ENCODE measurements around the gene RAD50. TPM values are rescaled to one million over a fixed set of nuclear protein-coding genes. Genes with fewer than 3 reads are reported as not detected.
"Not testable (repeated sequence)": the region's sequence is repeated elsewhere in the genome, so short reads cannot be mapped to it uniquely, and the experiment has no call there.

Gene RAD50
- total RNA-seq, 2 experiments from 2014 or later = 39.1 to 42.4 TPM

DNA sequence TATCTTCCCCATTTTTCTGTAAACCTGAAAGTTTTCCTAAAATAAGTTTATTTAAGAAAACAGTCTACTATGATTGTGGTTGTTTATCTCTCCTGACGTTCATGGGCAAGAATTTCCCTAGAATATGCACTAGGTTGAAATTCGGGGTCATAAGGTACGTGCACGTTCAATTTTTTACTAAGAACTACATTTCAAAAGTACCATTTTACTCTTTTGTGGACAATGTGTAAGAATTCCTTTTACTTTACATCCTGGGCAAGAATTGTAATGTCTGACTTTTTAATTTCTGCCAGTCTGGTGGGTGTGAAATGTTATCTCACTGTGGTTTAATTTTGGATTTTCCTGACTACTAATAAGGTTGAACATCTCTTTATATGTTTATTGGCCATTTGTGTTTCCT lies 25.8 kb upstream of the RAD50 start:
- no peak overlapping the region for H3K4me3 Mint-ChIP-seq

DNA sequence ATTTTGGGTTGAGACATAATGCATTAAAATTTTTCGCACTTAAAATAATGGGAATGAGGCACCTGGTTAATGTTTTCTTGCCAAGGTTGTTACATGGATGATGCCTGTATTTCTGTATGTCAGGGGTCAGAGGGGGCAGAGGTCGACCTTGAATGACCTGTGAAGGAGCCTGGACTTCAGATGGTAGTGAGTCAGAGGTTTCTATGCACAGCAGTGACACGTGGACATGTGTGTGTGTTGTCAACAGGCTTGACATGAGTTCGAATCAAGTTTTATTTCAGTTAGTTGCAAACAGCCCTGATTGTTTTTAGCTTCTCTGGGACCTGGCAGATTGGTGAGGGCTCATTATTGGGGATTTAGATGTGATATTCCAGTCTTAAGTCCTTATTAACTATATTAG lies 17.1 kb upstream of the RAD50 start:
- intact Hi-C loops (cut with micrococcal nuclease) = no loop called here
- Mint-ChIP-seq H3K36me3 (ENCODE audit: low read depth) (no peaks in the 10 kb centered on the region), H3K4me3 (no peak overlapping the region), H3K4me1 (ENCODE audit: low read depth) (peaks cover 5% of the 10 kb centered on the region), H3K9me3 (no peaks in the 10 kb centered on the region), H3K27me3 (ENCODE audit: low read depth) (peaks cover 11% of the 10 kb centered on the region), H3K27ac (no peak overlapping the region)
- CTCF ChIA-PET = interaction anchor here (1.2 kb wide), 1 partner anchor 13 kb away, joined by 3 read pairs; no protein-coding TSS in a partner anchor
- no peak for DNase-seq

More for the DNA sequence above, 25.8 kb upstream of the RAD50 start:
- Mint-ChIP-seq H3K9me3 (no peaks in the 10 kb centered on the region), H3K36me3 (ENCODE audit: low read depth) (no peaks in the 10 kb centered on the region), H3K4me1 (ENCODE audit: low read depth) (peaks cover 11% of the 10 kb centered on the region), H3K27ac (no peak overlapping the region), H3K27me3 (ENCODE audit: low read depth) (peaks cover 15% of the 10 kb centered on the region)
- intact Hi-C loops (cut with micrococcal nuclease) = no loop called here
- CTCF ChIA-PET = interaction anchor here (0.6 to 3.1 kb wide), 2 partner anchors 184 to 289 kb away, joined by 3 to 11 read pairs; no protein-coding TSS in a partner anchor
- DNase-seq = no peak

GRCh38 chr5:132540149-132540548 lies 16.6 kb upstream of the RAD50 start:
- CTCF ChIA-PET = interaction anchor here (1.2 kb wide), 1 partner anchor 14 kb away, joined by 3 read pairs; no protein-coding TSS in a partner anchor
- H3K36me3 Mint-ChIP-seq (ENCODE audit: low read depth) = no peaks in the 10 kb centered on the region
- peaks cover 7% of the 10 kb centered on the region for H3K27me3 Mint-ChIP-seq (ENCODE audit: low read depth)
- no peaks in the 10 kb centered on the region for H3K9me3 Mint-ChIP-seq
- peaks cover 5% of the 10 kb centered on the region for H3K4me1 Mint-ChIP-seq (ENCODE audit: low read depth)
- intact Hi-C loops (cut with micrococcal nuclease) = no loop called here
- H3K4me3 Mint-ChIP-seq = no peak overlapping the region
- DNase-seq = no peak
- no peak overlapping the region for H3K27ac Mint-ChIP-seq

DNA sequence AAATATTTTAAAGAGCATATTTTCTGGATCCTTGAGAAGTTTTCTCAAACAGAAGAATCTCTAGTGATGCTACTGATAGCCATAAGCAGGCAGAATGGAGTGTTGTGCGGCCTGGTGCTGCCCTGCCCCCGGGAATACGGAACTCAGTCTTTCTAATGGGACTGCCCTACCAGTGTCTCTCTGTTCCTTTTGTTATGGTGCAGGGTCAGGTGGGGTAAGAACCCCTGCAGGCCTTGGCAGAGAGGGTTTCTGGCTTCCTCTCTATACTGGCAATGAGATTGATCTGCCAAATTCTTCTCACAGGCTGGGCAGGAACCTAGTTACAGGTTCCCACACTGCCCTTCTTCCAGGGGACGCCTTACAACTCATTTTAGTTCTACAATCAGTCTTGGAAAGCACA lies 16.0 kb upstream of the RAD50 start:
- DNase-seq = no peak
- Mint-ChIP-seq H3K27me3 (ENCODE audit: low read depth) (peaks cover 2% of the 10 kb centered on the region), H3K4me3 (no peak overlapping the region), H3K4me1 (ENCODE audit: low read depth) (peaks cover 5% of the 10 kb centered on the region), H3K36me3 (ENCODE audit: low read depth) (no peaks in the 10 kb centered on the region), H3K27ac (no peak overlapping the region), H3K9me3 (no peaks in the 10 kb centered on the region)
- intact Hi-C loops (cut with micrococcal nuclease) = no loop called here
- CTCF ChIA-PET = interaction anchor here (1.2 kb wide), 1 partner anchor 14 kb away, joined by 3 read pairs; no protein-coding TSS in a partner anchor

DNA sequence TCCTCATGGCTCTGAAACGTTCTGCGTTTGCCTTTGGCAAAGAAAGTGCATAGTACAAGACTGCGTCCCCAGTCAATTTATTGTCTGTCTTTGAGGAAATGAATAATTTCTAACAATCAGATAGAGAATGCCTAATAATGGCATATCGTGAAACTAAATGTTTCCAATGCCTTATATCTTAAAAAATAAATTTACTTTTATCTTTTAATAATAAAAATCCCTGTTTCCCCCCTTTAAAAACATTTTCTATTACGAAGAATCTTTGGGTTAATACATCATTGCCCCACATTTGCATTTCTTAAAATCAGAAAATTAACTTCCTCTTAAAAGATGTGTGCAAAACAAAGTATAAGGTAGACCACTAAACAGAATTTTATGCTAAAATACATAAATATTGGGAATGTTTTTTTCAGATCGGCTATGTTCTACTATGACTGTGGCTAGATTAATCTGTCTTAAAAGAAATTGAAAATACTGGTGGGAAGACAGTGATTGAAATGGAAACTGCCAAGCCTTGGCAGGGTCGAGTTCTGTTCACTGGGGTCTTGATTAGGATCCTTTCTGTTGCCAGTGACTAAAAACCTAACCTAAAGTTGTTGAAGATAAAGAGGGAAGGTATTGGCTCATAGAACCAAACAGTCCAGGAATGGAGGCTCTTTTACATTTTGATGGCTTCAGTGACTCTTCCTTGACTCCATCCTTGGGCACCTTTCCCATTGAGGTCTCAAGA lies 13.1 kb upstream of the RAD50 start, which contains the start of gene IL5:
Gene IL5 (minus strand): TSS at position 51 of the 730 bp plus-strand sequence. CDS start 44 bp downstream, at position 7.
- intact Hi-C loops (cut with micrococcal nuclease) = no loop called here
- H3K4me3 Mint-ChIP-seq = no peak within 1 kb of the TSS
- no peak within 1 kb of the TSS for H3K27ac Mint-ChIP-seq

GRCh38 chr5:132546108-132546507 lies 10.7 kb upstream of the RAD50 start:
- intact Hi-C loops (cut with micrococcal nuclease) = no loop called here
- H3K27ac Mint-ChIP-seq = no peak overlapping the region
- H3K36me3 Mint-ChIP-seq (ENCODE audit: low read depth) = no peaks in the 10 kb centered on the region
- CTCF ChIA-PET = interaction anchor here (0.7 to 3.7 kb wide), 3 partner anchors 20 to 101 kb away, joined by 3 to 16 read pairs (median 3); no protein-coding TSS in a partner anchor
- H3K4me1 Mint-ChIP-seq (ENCODE audit: low read depth) = peaks cover 9% of the 10 kb centered on the region
- H3K4me3 Mint-ChIP-seq = no peak overlapping the region
- H3K27me3 Mint-ChIP-seq (ENCODE audit: low read depth) = no peaks in the 10 kb centered on the region
- H3K9me3 Mint-ChIP-seq = no peaks in the 10 kb centered on the region
- peak; percentile 70 for DNase-seq

More for the DNA sequence above, 13.1 kb upstream of the RAD50 start, which contains the start of gene IL5:
- Mint-ChIP-seq H3K9me3 (no peaks in the 10 kb centered on the region), H3K4me1 (ENCODE audit: low read depth) (peaks cover 9% of the 10 kb centered on the region), H3K36me3 (ENCODE audit: low read depth) (no peaks in the 10 kb centered on the region), H3K27me3 (ENCODE audit: low read depth) (no peaks in the 10 kb centered on the region)
- CTCF ChIA-PET = interaction anchor here (3.7 kb wide), 1 partner anchor 17 kb away, joined by 16 read pairs; no protein-coding TSS in a partner anchor
- no peak for DNase-seq

GRCh38 chr5:132547269-132547668 lies 9.5 kb upstream of the RAD50 start:
- CTCF ChIA-PET = interaction anchor here (3.7 kb wide), 1 partner anchor 21 kb away, joined by 16 read pairs; no protein-coding TSS in a partner anchor
- no peaks in the 10 kb centered on the region for H3K36me3 Mint-ChIP-seq (ENCODE audit: low read depth)
- H3K27ac Mint-ChIP-seq = no peak overlapping the region
- no peak for DNase-seq
- H3K9me3 Mint-ChIP-seq = no peaks in the 10 kb centered on the region
- H3K4me3 Mint-ChIP-seq = no peak overlapping the region
- no peaks in the 10 kb centered on the region for H3K27me3 Mint-ChIP-seq (ENCODE audit: low read depth)
- intact Hi-C loops (cut with micrococcal nuclease) = no loop called here
- peaks cover 9% of the 10 kb centered on the region for H3K4me1 Mint-ChIP-seq (ENCODE audit: low read depth)

- H3K4me3 Mint-ChIP-seq; CTCF ChIA-PET; DNase-seq; H3K4me1 Mint-ChIP-seq (ENCODE audit: low read depth); H3K27me3 Mint-ChIP-seq (ENCODE audit: low read depth); H3K27ac Mint-ChIP-seq; H3K9me3 Mint-ChIP-seq; H3K36me3 Mint-ChIP-seq (ENCODE audit: low read depth); intact Hi-C loops (cut with micrococcal nuclease): not testable (repeated sequence)
Observed at GRCh38 chr5:132548834-132549233, 7.9 kb upstream of the RAD50 start.

GRCh38 chr5:132549576-132549975 lies 7.2 kb upstream of the RAD50 start:
- CTCF ChIA-PET = no interaction called here
- no peak overlapping the region for H3K27ac Mint-ChIP-seq
- intact Hi-C loops (cut with micrococcal nuclease) = no loop called here
- H3K4me3 Mint-ChIP-seq = no peak overlapping the region
- no peaks in the 10 kb centered on the region for H3K36me3 Mint-ChIP-seq (ENCODE audit: low read depth)
- no peaks in the 10 kb centered on the region for H3K27me3 Mint-ChIP-seq (ENCODE audit: low read depth)
- no peak for DNase-seq
- no peaks in the 10 kb centered on the region for H3K9me3 Mint-ChIP-seq
- H3K4me1 Mint-ChIP-seq (ENCODE audit: low read depth) = peaks cover 4% of the 10 kb centered on the region

DNA sequence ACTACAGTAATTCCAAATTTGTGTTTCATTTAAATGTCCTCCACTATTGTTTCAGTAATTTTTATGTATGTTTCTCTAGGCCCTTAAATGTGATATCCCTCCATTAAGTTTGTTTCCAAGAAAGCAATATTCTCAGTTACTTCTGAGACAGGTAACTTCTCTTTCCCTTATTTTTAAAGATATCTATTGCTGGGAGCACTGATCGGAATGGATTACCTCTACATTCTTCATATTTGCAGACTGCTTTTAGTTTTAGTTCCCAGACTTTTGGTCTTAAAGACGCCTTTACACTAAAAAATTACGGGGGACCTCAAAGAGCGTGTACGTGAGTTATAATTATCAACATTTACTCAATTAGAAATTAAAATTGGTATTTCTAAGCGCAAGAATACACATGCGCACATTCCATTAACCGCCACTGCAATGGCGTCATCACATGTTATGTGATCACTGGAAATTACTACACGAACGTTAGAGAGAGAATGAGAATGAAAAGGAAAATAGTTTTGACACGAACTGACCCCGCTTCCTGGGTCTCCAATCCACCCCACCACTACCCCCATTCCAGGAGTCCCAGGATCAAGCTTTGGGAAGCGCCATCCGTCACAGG lies 519 bp upstream of the RAD50 start:
- peak overlapping the region; percentile 98 for H3K4me3 Mint-ChIP-seq
- H3K27me3 Mint-ChIP-seq (ENCODE audit: low read depth) = no peaks in the 10 kb centered on the region
- peaks cover 10% of the 10 kb centered on the region for H3K36me3 Mint-ChIP-seq (ENCODE audit: low read depth)
- DNase-seq = no peak
- intact Hi-C loops (cut with micrococcal nuclease) = loop anchor here (1.0 to 2.0 kb wide), 6 partner anchors 59 to 921 kb away; partner anchors contain the start of genes GDF9, KIF3A, RAPGEF6 and SLC22A4
- CTCF ChIA-PET = interaction anchor here (1.1 kb wide), 1 partner anchor 308 kb away, joined by 3 read pairs; no protein-coding TSS in a partner anchor
- H3K9me3 Mint-ChIP-seq = peaks cover 2% of the 10 kb centered on the region
- H3K4me1 Mint-ChIP-seq (ENCODE audit: low read depth) = peaks cover 15% of the 10 kb centered on the region
- peak overlapping the region; percentile 94 for H3K27ac Mint-ChIP-seq

DNA sequence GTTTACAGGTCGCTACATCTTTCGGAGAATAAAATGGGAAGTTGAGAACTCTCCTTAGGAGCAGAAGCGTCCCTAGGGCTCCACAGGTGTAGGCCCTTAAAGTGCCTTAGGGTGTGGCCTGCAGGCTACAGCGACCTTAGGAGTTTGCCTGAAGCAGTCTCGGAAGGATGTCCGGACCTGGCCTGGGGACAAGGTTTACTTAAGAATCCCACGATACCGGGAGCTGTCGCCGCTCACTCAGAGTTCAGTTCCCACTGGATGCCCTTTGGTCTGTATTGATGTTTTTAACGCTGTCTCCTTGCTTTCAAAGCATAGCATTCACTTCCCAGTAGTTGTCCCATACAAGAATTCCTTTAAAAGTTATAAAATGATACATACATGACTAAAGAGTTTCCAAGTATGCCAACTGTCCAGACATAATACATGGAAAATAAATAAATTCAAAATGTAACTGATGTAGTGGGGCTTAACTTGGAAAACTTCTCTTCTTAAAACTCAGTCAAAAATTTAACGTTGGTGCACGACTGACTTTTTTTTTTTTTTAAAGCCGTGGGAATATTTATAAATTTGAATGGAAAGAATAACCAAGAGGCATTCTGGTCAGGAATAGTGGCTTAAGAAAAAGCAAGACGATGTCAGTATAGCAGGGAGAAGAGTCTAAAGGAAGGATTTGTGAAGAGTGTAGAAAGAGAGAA lies 848 bp downstream of the RAD50 start:
- peak overlapping the region; percentile 94 for H3K27ac Mint-ChIP-seq
- peaks cover 2% of the 10 kb centered on the region for H3K9me3 Mint-ChIP-seq
- peaks cover 10% of the 10 kb centered on the region for H3K36me3 Mint-ChIP-seq (ENCODE audit: low read depth)
- H3K27me3 Mint-ChIP-seq (ENCODE audit: low read depth) = no peaks in the 10 kb centered on the region
- peaks cover 15% of the 10 kb centered on the region for H3K4me1 Mint-ChIP-seq (ENCODE audit: low read depth)
- H3K4me3 Mint-ChIP-seq = peak overlapping the region; percentile 98
- CTCF ChIA-PET = interaction anchor here (1.1 kb wide), 1 partner anchor 307 kb away, joined by 3 read pairs; no protein-coding TSS in a partner anchor
- DNase-seq = peak; percentile 41
- intact Hi-C loops (cut with micrococcal nuclease) = loop anchor here (1.0 to 2.0 kb wide), 4 partner anchors 61 to 263 kb away; partner anchors contain the start of genes KIF3A and SLC22A4

All from activated naive CD4-positive, alpha-beta T cell treated with anti-CD3 and anti-CD28 coated beads for 36 hours (primary cell).